Activated CD4-positive, CD25-positive, alpha-beta regulatory T cell (primary cell): Measurements from ENCODE around the gene ARHGEF11.

Experiments used
- DNase-seq, 4 experiments: peaks; one replicate each; lab custom pipeline; 2025; lab: John Stamatoyannopoulos, UW

ARHGEF11 gene

GRCh38 chr1:156999596-157000320, 45.8 kb downstream of the ARHGEF11 start:
- DNase-seq: no peak

DNA sequence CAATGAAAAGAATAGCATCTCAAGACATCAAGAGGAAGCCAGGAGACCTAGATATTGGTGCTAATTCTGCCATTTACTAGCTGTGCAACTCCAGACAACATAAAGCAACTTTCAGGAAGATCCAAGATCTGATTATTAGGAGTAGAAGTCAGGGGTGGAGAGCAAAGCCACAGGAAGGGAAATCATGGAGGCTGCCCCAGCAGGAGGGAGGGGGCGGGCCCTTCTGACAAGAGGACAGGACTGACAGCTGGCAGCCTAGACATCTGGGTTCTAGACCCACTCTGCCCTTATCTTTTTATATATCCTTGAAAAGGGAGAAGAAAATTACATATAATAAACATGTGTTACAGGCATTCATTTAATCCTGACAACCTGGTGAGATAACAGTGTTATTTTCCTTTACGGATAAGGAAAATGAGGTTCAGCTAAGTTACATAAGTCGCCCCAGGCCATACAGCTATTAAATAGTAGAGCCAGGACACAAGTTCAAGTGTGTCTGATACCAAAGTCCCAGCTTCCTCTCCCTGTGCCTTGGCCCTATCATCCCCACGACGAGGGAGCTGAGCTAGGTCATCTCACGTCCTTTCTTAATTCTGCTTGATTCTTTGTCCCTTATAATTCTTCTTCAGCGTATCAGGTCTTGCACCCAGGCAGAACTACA, 46.6 kb downstream of the ARHGEF11 start:
- no peak for DNase-seq

GRCh38 chr1:156998301-156998700, 47.2 kb downstream of the ARHGEF11 start:
- DNase-seq: no peak

DNA sequence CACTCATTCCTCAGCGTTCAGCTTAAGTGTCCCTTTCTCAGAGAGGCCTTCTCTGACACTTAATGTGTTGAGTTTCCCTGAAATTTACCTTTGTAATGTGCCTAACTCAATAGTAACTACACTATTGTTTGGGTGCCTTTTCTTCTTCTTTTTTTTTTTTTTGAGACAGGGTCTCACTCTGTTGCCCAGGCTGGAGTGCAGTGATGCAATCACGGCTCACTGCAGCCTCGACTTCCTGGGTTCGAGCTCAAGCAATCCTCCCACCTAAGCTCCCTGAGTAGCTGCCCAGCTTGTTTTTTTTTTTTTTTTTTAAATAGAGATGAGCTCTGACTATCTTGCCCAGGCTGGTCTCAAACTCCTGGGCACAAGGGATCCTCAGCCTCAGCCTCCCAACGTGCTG, 50.1 kb downstream of the ARHGEF11 start:
- no peak for DNase-seq

DNA sequence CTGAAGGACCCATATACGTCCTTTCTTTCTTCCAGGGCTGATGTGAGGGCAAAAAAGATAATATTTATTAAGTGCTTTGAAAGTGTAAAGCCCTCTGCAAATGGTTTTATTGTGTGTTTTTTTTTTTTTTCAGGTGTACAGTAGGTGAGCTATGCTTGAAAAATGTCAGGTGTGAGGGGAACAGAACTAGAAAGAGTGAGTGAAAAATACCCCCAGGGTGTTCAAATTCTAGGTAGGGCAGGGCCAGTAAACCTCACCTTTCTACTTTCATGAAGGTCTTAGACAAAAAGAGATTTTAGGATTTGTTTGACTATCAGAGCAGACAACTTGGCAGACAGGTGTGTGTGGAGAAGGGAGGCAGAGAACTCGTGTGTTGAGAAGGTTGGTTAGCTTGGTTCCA, 51.3 kb downstream of the ARHGEF11 start:
- DNase-seq: no peak

- DNase-seq: no peak
These were observed 52.0 kb downstream of the ARHGEF11 start for GRCh38 chr1:156993426-156994147.

DNA sequence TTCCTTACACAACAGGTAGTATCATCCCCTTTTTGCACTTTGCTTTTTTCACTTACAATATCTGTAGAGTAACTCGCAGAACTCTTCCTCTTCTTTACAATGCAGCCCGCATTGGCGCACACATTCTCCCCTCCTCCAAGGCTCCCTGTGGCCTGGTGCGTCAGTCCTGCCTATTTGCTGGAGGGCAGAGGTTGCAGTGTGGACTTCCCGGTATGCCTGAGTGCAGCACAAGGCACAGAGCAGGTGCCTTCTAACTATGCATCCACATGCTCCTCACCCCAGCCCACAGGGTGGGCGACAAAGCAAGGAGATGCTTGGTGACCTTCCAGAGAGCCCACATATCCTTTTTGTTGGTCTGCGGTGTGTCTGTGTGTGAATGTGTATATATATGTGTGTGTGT, 53.3 kb downstream of the ARHGEF11 start:
- no peak for DNase-seq

DNA sequence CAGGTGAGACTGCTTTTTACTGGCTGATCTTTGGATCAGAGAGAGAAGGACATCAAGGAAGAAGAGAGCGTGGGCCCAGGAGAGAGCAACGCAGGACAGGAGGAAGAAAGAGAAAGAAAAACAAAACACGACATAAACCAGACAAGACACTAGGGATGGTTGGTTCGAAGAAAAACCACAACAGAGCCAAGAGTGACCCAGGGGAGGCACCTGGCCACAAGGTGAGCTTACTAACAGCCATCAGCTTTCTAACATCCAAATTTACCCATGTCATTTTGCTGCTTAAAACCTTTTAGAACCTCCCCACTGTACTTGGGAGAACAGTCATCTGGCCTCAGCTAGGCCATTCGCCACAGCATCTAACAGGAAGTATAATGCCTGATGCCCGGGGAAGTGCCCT, 57.8 kb downstream of the ARHGEF11 start:
- DNase-seq: no peak

DNA sequence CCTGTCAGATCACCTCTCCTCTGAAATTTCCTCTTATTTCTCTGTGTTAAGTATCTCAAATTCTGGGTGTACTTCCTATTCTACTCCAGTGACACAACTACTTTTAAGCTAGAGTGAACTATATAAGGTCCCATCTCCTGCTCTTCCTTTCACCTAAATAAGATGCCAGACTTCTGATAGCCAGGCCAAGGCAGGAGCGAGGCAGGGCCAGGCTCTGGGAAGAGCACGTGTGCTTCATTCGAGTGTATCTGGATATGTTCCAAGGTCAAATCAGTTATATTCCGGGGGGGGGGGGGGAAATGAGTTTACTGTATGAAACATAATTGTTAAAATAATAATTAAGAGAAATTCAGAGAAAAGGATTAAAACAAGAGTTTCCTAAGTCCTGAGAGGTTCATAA, 65.0 kb downstream of the ARHGEF11 start:
- DNase-seq: no peak

DNA sequence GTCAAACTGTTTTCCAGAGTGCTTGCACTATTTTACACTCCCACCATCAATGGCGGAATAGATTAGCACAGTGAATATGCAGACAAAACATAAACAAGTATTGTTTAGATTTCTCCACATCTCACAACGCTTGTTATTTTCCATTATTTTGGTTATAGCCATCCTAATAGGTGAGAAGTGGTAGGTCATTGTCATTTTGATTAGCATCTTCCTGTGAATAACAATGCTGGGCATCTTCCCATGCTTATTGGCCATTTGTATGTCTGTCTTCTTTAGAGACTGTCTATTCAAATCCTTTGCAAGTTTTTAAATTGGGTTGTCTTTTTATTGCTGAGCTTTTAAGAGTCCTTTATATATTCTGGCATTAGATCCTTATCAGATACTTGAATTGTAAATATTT, 70.5 kb downstream of the ARHGEF11 start:
- DNase-seq: no peak

DNA sequence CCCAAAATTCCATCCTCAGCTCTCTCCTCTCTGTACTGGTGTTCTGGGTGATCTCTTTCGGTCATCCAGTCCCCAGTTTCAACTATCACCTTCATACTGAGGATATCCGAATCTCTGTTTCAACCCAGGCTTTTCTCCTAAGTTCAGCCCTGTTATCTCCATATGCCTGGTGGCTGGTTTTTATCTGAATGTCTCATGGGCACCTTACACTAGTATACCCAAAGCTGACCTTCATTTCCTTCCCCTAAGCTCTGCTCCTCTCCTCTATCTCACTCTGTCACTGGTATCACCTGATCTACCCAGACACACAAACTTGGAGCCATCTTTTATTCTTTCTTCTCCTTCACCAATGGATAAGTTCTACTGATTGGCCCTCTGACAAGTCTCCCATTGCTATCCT, 72.1 kb downstream of the ARHGEF11 start:
- DNase-seq: no peak

DNA sequence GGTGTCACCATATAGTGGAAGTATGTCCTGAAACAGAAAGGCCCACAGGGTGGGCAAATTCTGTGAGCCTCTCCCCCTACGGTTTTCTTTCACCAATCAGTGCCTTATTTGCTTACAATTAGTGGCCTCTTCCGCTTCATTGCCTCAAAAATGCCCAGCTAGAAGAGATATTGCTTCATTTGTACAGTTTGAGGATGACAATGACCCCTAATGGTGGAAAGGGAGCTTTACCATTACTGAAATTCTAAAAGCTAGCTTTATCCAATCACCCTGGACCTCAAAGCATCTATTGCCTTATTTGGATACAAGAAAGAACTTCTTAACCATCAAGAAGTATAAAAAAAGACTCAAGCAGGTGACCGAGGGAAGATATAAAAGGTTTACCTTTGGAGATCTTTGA, 75.5 kb downstream of the ARHGEF11 start:
- no peak for DNase-seq

GRCh38 chr1:156969496-156969895, 76.0 kb downstream of the ARHGEF11 start:
- no peak for DNase-seq

DNA sequence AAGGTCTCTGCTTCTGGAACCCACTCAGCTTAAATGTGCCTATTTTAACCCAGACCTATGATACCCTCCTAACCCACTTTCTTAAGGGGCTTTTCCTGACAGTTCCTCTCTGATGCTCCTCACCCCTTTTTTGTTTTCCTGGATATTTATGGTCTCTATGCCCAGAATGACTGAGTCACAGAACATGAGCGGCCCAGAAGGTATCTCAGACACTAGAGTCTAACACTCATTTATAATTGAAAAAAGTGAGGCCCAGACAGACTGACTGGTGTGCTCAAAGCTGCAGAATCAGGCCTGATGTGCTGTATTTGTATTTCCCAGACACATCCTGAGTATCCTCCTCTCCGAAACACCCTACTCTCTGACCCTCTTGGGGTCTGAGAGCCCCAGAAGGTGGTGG, 81.1 kb downstream of the ARHGEF11 start:
- no peak for DNase-seq

DNA sequence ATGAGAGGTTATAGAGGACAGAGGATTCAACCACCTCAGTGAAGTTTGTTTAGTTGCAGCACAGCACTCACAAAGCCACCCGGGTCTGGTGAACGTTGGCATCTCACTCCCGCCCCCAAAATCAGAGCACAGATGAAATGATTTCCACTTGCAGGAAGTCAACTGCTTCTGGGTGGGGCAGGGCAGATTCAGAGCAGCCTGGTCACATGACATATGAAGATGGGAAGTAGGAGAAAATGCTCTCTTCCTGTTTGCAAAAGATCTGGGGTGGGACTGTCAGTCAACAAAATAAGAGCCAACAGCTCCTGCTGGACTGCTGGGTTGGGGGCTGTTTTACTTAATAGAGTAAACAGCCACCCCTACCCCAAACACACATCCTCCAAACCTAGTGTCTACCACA, 81.9 kb downstream of the ARHGEF11 start:
- peak in 2 of 4 experiments; percentile 21 to 29 for DNase-seq

- no peak for DNase-seq
These were observed 83.8 kb downstream of the ARHGEF11 start for GRCh38 chr1:156961709-156962108.

DNA sequence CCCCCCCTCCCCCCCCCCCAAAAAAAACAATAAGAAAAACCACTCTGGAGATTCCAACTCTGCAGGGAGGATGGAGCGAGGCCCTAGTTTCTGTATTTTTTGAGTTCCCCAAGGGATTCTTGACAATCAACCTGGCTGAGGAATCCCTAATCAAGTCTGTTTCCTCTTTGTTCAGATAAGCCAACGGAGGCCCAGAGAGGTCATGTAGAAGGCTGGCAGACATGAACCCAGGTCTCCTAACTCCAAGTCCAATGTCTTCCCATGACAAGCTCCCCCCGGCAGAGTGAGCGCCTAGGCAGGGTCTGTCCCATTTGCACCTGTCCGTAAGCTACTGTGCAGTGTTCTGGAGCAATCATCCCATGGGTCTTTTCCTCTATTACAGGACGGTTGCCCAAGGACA, 85.6 kb downstream of the ARHGEF11 start:
- no peak for DNase-seq

DNA sequence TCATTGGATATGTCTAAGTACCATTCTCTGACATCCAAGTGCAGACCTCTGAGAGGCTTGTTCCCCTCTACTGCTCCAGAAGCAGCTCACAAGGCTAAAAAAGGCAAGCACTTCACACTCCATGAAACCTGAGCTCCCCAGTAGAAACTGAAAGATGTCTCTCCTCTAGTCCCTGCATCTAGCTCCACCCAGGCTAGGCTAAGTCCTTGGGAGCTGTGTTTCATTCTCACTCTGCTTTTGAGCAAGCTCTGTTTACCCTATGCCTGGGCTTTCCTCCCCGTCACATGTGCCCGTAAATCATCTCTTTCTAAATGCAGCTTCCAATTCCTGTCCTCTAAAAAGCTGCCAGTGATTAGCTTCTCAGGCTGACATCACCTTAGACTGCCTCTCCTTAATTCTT, 86.1 kb downstream of the ARHGEF11 start:
- no peak for DNase-seq

- DNase-seq: no peak
These were observed 87.3 kb downstream of the ARHGEF11 start for GRCh38 chr1:156958247-156958714.

- no peak for DNase-seq
These were observed 87.9 kb downstream of the ARHGEF11 start for GRCh38 chr1:156957634-156958033.

DNA sequence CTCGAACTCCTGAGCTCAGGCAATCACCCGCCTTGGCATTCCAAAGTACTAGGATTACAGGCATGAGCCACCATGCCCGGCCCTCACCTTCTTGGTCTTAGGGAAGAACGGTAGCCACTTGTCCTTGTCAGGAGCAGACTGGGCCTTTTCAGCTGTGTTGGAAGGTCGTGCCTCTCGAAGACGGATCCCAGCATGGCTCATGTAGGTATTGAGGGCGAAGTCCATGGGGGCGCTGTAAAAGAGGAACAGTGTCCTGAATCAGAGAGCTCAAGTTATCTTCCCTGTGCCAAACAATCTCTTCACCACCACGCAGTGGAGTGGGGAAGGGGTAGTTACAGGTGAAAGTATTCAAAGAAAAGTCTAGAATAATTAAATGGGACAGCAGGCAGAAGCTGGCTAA, 89.2 kb downstream of the ARHGEF11 start:
- DNase-seq: no peak

DNA sequence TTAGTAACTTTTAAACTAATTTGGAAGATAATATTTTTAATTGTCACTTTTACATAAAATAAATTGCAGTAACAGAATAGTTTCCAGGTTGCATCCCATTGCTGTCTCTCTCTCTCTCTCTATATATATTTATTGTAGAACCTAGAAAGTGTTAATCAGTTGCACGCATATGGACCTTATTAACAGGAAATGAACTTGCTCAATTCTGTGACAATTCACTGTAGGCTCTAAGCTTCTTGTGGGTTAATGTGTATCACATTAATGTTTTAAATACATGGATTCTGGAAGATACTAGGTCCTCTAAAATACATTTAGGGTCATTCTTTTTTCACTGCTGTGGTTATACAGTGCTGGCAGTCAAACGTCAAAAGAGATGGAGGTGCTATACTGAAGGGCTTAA, 92.0 kb downstream of the ARHGEF11 start:
- DNase-seq: no peak

GRCh38 chr1:156951371-156951770, 94.2 kb downstream of the ARHGEF11 start:
- no peak for DNase-seq
